ENCODE measurements around the gene PTGFRN.

GRCh38 chr1:116869611-116870010 is 40.1 kb upstream of the PTGFRN start:
- TF ChIP-seq, protein P1, sequence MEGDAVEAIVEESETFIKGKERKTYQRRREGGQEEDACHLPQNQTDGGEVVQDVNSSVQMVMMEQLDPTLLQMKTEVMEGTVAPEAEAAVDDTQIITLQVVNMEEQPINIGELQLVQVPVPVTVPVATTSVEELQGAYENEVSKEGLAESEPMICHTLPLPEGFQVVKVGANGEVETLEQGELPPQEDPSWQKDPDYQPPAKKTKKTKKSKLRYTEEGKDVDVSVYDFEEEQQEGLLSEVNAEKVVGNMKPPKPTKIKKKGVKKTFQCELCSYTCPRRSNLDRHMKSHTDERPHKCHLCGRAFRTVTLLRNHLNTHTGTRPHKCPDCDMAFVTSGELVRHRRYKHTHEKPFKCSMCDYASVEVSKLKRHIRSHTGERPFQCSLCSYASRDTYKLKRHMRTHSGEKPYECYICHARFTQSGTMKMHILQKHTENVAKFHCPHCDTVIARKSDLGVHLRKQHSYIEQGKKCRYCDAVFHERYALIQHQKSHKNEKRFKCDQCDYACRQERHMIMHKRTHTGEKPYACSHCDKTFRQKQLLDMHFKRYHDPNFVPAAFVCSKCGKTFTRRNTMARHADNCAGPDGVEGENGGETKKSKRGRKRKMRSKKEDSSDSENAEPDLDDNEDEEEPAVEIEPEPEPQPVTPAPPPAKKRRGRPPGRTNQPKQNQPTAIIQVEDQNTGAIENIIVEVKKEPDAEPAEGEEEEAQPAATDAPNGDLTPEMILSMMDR (IDR thresholded peaks at IDR 0.05), result no peak
- TF ChIP-seq POLR2AphosphoS5 (IDR thresholded peaks at IDR 0.05), result no peak
- no peak for TF ChIP-seq EP300 (IDR thresholded peaks at IDR 0.05)
- TF ChIP-seq POLR2A (IDR thresholded peaks at IDR 0.05), result no peak

Data from sigmoid colon (tissue), 4 donors.